NCI-H146 treated with DMSO at 0.1 percent for 48 hours (cell line): ENCODE data around the gene CERS6.

Experiments
- DNase-seq: peaks from one replicate; lab custom pipeline; 2025; ENCODE audit not compliant: unreplicated experiment; lab: John Stamatoyannopoulos, UW

Gene CERS6

GRCh38 chr2:168692132-168692744, 236.2 kb downstream of the CERS6 start:
- DNase-seq: no peak

GRCh38 chr2:168694173-168694572, 238.1 kb downstream of the CERS6 start:
- no peak for DNase-seq

GRCh38 chr2:168694866-168695265, 238.8 kb downstream of the CERS6 start:
- no peak for DNase-seq

- DNase-seq: no peak
Observed at GRCh38 chr2:168697668-168698121, 241.6 kb downstream of the CERS6 start.

GRCh38 chr2:168698969-168699368, 242.9 kb downstream of the CERS6 start:
- no peak for DNase-seq

GRCh38 chr2:168699844-168700417, 243.9 kb downstream of the CERS6 start:
- DNase-seq: no peak

GRCh38 chr2:168700615-168701245, 244.7 kb downstream of the CERS6 start:
- DNase-seq: no peak

- DNase-seq: no peak
Observed at GRCh38 chr2:168702579-168702978, 246.5 kb downstream of the CERS6 start.

GRCh38 chr2:168703926-168704325, 247.9 kb downstream of the CERS6 start:
- DNase-seq: no peak

GRCh38 chr2:168705534-168706470, 249.7 kb downstream of the CERS6 start:
- no peak for DNase-seq

- DNase-seq: no peak
Observed at GRCh38 chr2:168706806-168707205, 250.7 kb downstream of the CERS6 start.

- DNase-seq: no peak
Observed at GRCh38 chr2:168708080-168708479, 252.0 kb downstream of the CERS6 start.

- DNase-seq: no peak
Observed at GRCh38 chr2:168710754-168711467, 254.8 kb downstream of the CERS6 start.

GRCh38 chr2:168712053-168712452, 256.0 kb downstream of the CERS6 start:
- DNase-seq: no peak

- no peak for DNase-seq
Observed at GRCh38 chr2:168713325-168713724, 257.3 kb downstream of the CERS6 start.

GRCh38 chr2:168715849-168716248, 259.8 kb downstream of the CERS6 start:
- DNase-seq: no peak

- no peak for DNase-seq
Observed at GRCh38 chr2:168716839-168717238, 260.8 kb downstream of the CERS6 start.

GRCh38 chr2:168717790-168718502, 261.9 kb downstream of the CERS6 start:
- no peak for DNase-seq

- DNase-seq: no peak
Observed at GRCh38 chr2:168718622-168719021, 262.6 kb downstream of the CERS6 start.

- DNase-seq: no peak
Observed at GRCh38 chr2:168719446-168719845, 263.4 kb downstream of the CERS6 start.
